Measurements from ENCODE around the gene ERMARD.
"Not testable (repeated sequence)": the region's sequence is repeated elsewhere in the genome, so short reads cannot be mapped to it uniquely, and the experiment has no call there.

Gene ERMARD

DNA sequence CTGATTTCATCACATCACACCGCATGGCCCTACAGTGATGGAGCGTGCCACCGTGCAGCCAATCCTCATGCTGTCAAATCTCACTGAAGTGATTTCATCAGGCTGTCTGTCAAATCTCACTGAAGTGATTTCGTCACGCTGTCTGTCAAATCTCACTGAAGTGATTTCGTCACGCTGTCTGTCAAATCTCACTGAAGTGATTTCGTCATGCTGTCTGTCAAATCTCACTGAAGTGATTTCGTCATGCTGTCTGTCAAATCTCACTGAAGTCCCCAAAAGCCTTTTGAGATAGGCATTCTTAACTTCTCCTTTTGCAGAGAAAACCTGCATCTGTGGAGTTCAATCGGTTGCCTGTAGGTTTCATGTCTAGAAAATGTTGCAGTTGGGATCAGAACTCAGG is 14.4 kb downstream of the ERMARD start:
- not testable (repeated sequence) for H3K27ac Mint-ChIP-seq; H3K27me3 Mint-ChIP-seq (ENCODE audit: low read depth); H3K4me1 Mint-ChIP-seq (ENCODE audit: low read depth); H3K4me3 Mint-ChIP-seq; H3K9me3 Mint-ChIP-seq
- peaks cover 14% of the 10 kb centered on the region for H3K36me3 Mint-ChIP-seq (ENCODE audit: low read depth)

DNA sequence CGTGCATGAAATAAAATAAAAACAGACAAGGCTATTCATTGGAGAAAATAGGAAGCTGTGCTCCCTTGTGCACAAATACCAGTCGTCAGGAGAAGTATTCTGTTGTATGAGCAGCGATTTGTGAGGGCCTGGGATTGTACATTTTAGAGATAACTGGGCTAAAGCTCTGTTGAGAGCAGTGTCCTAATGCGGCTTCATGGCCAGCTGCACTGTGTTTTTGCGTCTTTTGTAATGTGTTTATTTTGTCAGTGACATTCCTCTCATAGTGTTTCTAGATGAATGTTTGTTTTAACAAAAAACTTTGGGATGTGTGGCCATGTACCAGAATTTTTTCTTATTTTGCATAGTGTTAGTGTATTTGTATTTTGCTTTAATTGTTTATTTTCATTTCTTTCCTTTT is 14.8 kb downstream of the ERMARD start:
- no peak overlapping the region for H3K27ac Mint-ChIP-seq
- H3K36me3 Mint-ChIP-seq (ENCODE audit: low read depth) = peaks cover 13% of the 10 kb centered on the region
- H3K9me3 Mint-ChIP-seq = no peaks in the 10 kb centered on the region
- H3K27me3 Mint-ChIP-seq (ENCODE audit: low read depth) = no peaks in the 10 kb centered on the region
- H3K4me3 Mint-ChIP-seq = no peak overlapping the region
- H3K4me1 Mint-ChIP-seq (ENCODE audit: low read depth) = no peaks in the 10 kb centered on the region

DNA sequence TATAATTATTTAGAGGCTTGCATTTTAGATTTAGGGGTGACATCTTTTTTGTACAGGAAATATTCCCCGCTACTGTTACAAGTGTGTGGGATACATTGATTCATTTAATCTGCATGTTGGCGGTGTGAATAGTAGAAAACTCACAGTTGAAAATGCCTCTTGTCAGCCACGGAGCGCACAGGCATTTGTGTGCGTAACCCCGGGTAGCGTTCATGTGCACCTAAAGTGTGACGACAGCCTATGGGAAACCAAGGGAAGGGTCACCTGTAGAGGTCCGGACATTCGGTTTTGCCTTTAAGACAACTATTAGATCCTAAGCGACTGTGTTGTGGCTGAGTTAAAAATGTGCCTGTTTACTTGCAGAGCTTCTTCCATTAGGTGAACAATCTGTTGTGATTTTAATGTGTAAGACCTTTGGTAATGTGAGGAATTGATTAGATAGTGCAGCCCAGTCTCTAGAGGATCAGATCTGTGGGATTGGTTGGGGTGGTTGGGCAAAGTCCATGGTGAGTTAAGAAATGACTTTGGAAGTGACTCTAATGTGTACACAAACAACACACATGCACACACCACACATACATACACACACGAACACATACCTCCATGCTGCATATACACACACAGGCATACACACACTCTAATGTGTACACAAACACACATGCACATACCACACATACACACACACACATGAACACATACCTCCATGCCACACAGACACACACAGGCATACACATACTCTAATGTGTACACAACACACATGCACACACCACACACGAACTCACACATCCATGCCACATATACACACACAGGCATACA is 15.7 kb downstream of the ERMARD start:
- H3K9me3 Mint-ChIP-seq = no peaks in the 10 kb centered on the region
- no peaks in the 10 kb centered on the region for H3K27me3 Mint-ChIP-seq (ENCODE audit: low read depth)
- no peak overlapping the region for H3K27ac Mint-ChIP-seq
- H3K36me3 Mint-ChIP-seq (ENCODE audit: low read depth) = peaks cover 16% of the 10 kb centered on the region
- no peaks in the 10 kb centered on the region for H3K4me1 Mint-ChIP-seq (ENCODE audit: low read depth)
- no peak overlapping the region for H3K4me3 Mint-ChIP-seq

DNA sequence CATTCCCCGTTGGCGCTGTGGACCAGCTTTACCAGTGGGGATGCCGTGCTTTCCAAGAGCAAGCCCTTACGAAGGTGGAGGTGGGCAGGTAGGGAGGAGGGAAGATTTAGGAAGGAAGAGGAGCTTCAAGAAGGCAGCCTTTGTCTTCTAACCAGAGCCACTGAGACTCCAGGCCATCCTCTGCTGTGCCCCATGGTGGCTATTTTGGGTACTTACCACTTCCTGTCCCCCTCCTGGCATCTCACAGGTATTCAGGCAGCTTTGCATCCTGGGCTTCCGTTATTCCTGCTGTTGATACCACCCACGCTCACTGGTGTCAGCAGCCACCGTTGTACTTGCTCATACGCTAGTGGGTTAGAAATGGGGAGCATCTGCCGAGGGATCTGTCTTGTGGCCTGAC is 22.9 kb downstream of the ERMARD start:
- H3K27me3 Mint-ChIP-seq (ENCODE audit: low read depth) = no peaks in the 10 kb centered on the region
- H3K4me1 Mint-ChIP-seq (ENCODE audit: low read depth) = no peaks in the 10 kb centered on the region
- H3K4me3 Mint-ChIP-seq = no peak overlapping the region
- H3K27ac Mint-ChIP-seq = no peak overlapping the region
- H3K36me3 Mint-ChIP-seq (ENCODE audit: low read depth) = peaks cover 16% of the 10 kb centered on the region
- no peaks in the 10 kb centered on the region for H3K9me3 Mint-ChIP-seq

DNA sequence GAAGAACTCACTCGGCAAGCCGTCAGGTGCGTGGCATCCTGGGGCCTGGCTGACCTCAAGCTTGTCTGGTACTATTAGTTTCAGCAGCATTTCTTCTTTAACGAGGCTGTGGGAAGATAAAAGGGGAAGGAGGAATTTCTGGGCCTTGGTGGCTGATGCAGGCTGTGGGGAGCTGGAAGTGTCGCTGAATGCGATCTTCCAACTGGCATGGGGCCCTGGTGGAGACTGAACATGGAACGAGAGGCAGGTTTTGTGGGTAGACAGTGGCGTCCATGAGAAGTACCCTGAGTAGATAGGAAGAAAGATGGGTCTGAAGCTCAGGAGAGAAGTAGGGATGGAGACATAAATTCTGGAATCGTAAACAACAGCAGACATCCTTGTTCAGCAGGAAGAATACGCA is 23.9 kb downstream of the ERMARD start:
- no peaks in the 10 kb centered on the region for H3K4me1 Mint-ChIP-seq (ENCODE audit: low read depth)
- H3K4me3 Mint-ChIP-seq = no peak overlapping the region
- H3K36me3 Mint-ChIP-seq (ENCODE audit: low read depth) = peaks cover 18% of the 10 kb centered on the region
- no peaks in the 10 kb centered on the region for H3K27me3 Mint-ChIP-seq (ENCODE audit: low read depth)
- H3K27ac Mint-ChIP-seq = no peak overlapping the region
- no peaks in the 10 kb centered on the region for H3K9me3 Mint-ChIP-seq

DNA sequence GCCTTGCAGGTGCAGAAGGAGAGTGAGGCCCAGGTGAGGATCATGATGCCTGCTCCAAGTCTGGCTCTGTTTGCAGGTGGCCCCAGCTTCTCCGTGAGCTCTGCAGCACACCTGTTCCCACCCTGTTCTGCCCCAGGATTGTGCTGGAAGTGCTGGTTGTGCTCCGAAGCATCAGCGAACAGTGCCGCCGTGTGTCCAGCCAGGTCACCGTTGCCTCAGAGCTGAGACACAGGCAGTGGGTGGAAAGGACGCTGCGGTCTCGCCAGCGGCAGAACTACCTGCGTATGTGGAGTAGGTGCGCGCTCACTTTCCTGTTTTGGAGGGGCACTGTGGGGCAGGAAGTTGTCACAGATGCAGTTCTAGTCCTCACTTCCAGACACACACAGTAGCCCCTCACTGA is 25.0 kb downstream of the ERMARD start:
- Mint-ChIP-seq H3K4me3 (no peak overlapping the region), H3K27ac (no peak overlapping the region), H3K27me3 (ENCODE audit: low read depth) (no peaks in the 10 kb centered on the region), H3K4me1 (ENCODE audit: low read depth) (no peaks in the 10 kb centered on the region), H3K9me3 (no peaks in the 10 kb centered on the region), H3K36me3 (ENCODE audit: low read depth) (peaks cover 21% of the 10 kb centered on the region)

DNA sequence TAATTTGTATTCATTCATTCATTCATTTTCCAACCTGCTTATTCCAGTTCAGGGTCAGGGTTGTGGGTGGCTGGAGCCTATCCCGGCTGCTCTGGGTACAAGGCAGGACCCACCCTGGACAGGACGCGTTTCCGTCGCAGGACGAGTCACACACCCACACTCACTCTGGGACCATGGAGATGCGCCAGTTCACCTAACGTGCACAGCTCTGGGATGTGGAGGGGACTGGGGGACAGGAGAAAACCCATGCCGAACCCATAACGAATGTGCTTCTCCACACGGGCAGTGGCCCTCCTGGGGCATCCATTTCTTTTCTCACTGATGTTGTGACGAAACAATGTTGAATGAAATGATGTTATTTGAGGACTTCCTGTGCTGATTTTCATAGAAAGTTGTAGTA is 26.5 kb downstream of the ERMARD start:
- Mint-ChIP-seq H3K4me3 (no peak overlapping the region), H3K4me1 (ENCODE audit: low read depth) (no peaks in the 10 kb centered on the region), H3K27ac (no peak overlapping the region), H3K9me3 (no peaks in the 10 kb centered on the region), H3K36me3 (ENCODE audit: low read depth) (peaks cover 22% of the 10 kb centered on the region), H3K27me3 (ENCODE audit: low read depth) (no peaks in the 10 kb centered on the region)

DNA sequence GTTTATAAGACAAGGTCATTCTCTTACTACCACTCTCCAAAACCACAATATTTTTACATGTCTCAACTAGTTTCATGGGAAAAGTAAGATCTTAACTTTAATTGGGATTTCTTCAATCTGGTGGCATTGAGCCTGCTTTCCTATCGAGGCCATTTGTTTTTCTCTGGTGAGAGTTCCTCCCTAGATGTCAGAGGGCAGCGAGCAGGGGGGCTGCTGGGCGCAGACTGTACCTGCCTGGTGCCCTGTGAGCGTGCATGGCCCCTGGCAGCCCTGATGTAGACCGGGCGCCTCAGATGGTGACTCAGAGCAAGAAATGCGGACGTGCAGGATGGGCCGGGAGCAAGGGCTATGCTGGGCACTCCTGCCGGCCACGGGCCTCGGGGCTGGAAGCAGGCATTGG is 27.2 kb downstream of the ERMARD start:
- Mint-ChIP-seq H3K27ac (no peak overlapping the region), H3K4me1 (ENCODE audit: low read depth) (no peaks in the 10 kb centered on the region), H3K27me3 (ENCODE audit: low read depth) (no peaks in the 10 kb centered on the region), H3K4me3 (no peak overlapping the region), H3K9me3 (no peaks in the 10 kb centered on the region), H3K36me3 (ENCODE audit: low read depth) (peaks cover 24% of the 10 kb centered on the region)

DNA sequence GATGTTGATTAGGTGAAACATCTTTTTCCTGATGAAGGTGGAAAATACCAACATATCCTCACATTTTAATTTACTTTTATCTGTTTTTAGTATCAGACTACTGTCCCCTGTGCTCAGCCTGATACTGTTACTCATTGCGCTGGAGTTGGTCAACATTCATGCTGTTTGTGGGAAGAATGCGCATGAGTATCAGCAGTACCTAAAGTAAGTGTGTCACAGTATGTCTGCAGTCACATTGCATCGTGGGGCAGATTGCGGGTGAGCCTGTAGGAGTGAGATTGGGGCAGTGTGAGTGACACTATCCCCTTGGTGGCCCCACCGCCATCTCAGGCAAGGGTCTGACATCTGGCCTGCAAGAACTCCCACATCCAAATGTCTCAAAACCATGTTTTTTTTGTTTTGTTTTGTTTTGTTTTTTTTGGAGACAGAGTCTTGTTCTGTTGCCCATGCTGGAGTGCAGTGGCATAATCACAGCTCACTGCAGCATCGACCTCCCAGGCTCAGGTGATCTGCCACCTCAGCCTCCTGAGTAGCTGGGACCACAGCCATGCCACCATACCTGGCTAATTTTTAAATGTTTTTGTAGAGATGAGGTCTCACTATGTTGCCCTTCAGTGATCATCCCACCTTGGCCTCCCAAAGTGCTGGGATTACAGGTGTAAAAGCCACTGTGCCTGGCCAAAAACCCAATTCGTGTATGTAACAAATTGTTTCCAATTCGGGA is 27.8 kb downstream of the ERMARD start:
- H3K9me3 Mint-ChIP-seq = no peaks in the 10 kb centered on the region
- no peak overlapping the region for H3K27ac Mint-ChIP-seq
- H3K4me3 Mint-ChIP-seq = no peak overlapping the region
- no peaks in the 10 kb centered on the region for H3K4me1 Mint-ChIP-seq (ENCODE audit: low read depth)
- H3K36me3 Mint-ChIP-seq (ENCODE audit: low read depth) = peaks cover 25% of the 10 kb centered on the region
- H3K27me3 Mint-ChIP-seq (ENCODE audit: low read depth) = no peaks in the 10 kb centered on the region

DNA sequence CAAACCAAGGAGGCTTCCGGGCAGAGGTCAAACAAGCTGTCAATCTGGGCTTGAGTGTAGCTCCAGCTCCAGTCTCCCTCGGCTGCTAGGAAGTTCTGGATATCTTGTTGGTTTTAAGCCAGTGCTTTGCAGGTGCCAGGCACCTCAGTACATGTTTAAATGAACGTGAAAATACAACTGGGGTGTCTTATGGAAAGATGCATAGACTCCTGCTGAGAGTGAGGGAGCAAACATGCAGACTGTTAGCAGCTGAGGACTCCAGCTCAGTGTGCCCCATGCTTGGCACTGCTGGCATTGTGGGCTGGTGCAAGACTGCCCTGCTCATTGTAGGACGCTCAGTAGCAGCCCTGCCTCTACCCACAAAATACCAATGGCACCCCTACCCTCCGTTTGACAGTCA is 28.5 kb downstream of the ERMARD start:
- no peak overlapping the region for H3K27ac Mint-ChIP-seq
- H3K9me3 Mint-ChIP-seq = no peaks in the 10 kb centered on the region
- no peaks in the 10 kb centered on the region for H3K27me3 Mint-ChIP-seq (ENCODE audit: low read depth)
- peaks cover 25% of the 10 kb centered on the region for H3K36me3 Mint-ChIP-seq (ENCODE audit: low read depth)
- H3K4me3 Mint-ChIP-seq = no peak overlapping the region
- H3K4me1 Mint-ChIP-seq (ENCODE audit: low read depth) = no peaks in the 10 kb centered on the region

DNA sequence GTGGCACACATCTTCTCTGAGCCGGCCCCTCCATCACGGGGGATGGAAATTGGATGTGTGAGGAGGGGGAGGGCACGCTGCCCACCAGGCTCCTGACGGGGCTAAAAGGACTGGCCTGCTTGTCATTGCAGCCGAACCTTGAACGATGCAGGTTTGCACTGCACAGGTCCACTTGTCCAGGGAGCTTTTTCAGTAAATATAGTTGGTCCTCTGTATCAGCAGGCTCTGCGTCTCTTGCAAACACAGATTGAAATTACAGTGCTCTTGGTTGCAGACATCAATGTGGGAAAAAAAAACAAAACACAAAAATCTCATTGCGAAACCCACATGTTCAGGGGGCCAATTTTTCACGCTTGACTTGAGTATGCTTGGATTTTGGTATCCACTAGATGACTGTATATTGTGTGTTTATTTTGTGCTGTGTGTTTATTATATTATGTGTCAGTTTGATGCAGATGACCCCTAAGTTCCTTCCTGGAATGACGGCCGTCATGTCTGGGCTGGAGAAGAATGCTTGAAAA is 29.2 kb downstream of the ERMARD start:
- no peaks in the 10 kb centered on the region for H3K4me1 Mint-ChIP-seq (ENCODE audit: low read depth)
- peaks cover 25% of the 10 kb centered on the region for H3K36me3 Mint-ChIP-seq (ENCODE audit: low read depth)
- no peaks in the 10 kb centered on the region for H3K27me3 Mint-ChIP-seq (ENCODE audit: low read depth)
- no peak overlapping the region for H3K27ac Mint-ChIP-seq
- no peak overlapping the region for H3K4me3 Mint-ChIP-seq
- H3K9me3 Mint-ChIP-seq = no peaks in the 10 kb centered on the region

DNA sequence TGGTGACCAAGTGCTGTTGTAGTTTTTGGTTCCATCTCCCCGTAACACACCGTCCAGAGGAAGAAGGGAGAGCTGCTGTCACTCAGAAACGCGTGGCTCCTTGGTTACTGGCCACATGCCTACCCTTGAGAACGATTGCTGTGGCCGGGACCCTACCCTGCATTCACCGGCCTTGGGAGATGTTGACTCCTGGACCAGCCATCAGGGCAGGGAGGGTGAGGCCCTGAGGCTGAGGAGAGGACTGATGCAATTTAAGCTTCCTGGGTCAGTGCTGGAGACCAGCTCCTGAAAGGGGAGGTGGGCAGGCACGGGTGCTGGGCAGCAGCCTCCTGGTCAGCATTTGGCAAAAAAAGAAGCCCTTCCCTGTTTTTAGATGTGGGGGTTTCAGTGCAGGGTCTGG is 31.5 kb downstream of the ERMARD start:
- Mint-ChIP-seq H3K4me3 (no peak overlapping the region), H3K27ac (no peak overlapping the region), H3K9me3 (no peaks in the 10 kb centered on the region), H3K4me1 (ENCODE audit: low read depth) (no peaks in the 10 kb centered on the region), H3K36me3 (ENCODE audit: low read depth) (peaks cover 20% of the 10 kb centered on the region), H3K27me3 (ENCODE audit: low read depth) (no peaks in the 10 kb centered on the region)

DNA sequence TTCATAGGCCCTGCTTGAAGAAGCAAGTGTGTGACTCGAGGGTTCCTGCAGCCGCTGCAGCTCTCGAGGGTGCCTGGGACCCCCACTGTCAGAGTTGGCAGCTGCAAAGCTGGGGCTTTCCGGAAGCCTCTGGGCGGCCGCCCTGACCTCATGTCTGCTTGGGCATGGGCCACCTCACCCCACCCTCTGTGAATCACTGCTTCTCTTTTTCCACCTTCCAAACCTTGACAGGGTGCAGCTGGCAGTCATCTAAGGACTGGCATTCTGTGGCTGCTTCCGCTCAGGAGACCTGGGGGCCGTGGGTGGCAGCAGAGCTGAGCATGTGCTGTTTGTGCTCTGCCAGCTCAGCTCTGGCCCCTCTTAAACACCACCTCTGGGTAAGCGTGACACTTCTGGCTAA is 32.0 kb downstream of the ERMARD start:
- Mint-ChIP-seq H3K9me3 (no peaks in the 10 kb centered on the region), H3K36me3 (ENCODE audit: low read depth) (peaks cover 20% of the 10 kb centered on the region), H3K4me3 (no peak overlapping the region), H3K4me1 (ENCODE audit: low read depth) (no peaks in the 10 kb centered on the region), H3K27me3 (ENCODE audit: low read depth) (no peaks in the 10 kb centered on the region), H3K27ac (no peak overlapping the region)

DNA sequence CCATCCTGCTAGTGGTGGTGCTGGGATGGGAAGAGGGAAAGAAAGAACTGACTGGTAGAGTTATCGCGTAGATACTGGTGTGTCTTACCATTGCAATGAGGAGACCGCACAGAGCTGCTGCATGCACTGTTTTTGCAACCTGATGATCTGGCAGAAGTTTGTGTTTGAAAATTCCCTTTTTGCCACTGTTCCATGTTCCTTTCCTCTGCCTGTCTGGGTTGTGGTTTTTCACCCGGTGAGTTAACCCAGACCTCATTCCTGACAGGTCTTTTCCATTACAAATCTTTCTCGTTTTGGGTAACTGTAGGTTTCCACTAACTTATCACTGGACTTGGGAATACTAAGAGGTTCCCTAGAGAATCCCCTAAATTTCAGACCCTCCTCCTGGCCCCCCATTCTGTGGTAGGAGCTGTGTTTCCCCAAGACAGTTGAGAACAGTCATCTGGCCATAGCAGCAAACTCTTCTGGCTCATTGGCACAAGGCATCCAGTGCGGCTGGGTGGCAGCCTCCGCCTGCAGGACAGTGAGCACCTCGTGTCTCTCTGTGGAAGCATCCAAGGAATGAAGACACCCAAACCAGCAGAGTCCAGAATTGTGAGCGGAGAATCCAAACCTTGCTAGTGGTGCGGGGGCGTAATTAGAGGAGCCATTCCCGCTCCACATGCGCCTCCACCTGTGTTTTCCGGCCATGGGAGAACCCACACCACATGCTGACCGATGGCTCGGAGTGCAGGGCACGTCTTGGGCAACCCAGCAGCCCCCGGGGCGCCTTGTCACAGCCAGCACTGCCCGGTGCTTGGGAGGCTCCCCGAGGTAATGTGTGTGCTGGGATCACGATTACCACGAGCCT is 32.8 kb downstream of the ERMARD start:
- Mint-ChIP-seq H3K27me3 (ENCODE audit: low read depth) (peaks cover 3% of the 10 kb centered on the region), H3K4me1 (ENCODE audit: low read depth) (no peaks in the 10 kb centered on the region), H3K4me3 (no peak overlapping the region)

More for the DNA sequence above, 32.8 kb downstream of the ERMARD start:
- H3K27ac Mint-ChIP-seq = no peak overlapping the region
- peaks cover 20% of the 10 kb centered on the region for H3K36me3 Mint-ChIP-seq (ENCODE audit: low read depth)
- H3K9me3 Mint-ChIP-seq = no peaks in the 10 kb centered on the region
